Karpas-422 (cell line): Measurements from ENCODE around the gene ARRDC1. TPM values are rescaled to one million over a fixed set of nuclear protein-coding genes. Genes with fewer than 3 reads are reported as not detected.

ENCODE experiments used
- DNase-seq: peaks from one replicate; pipeline ENCODE4 v3.0.0-alpha.2; 2015
- H2AFZ ChIP-seq: fragments of 200-600 bp; sonication (generic); 2 replicates; pipeline ENCODE4 v1.6.1; 2014; ENCODE audit warnings: antibody characterized with exemption, low read length, mixed read lengths
- H3K27ac ChIP-seq: fragments of 200-600 bp; sonication (generic); 2 replicates; pipeline ENCODE4 v1.5.1; 2014; ENCODE audit warnings: mild to moderate bottlenecking, low read length, moderate library complexity
- H3K27me3 ChIP-seq: fragments of 200-600 bp; sonication (generic); 2 replicates; pipeline ENCODE4 v1.6.1; 2014; ENCODE audit warnings: low read length, mixed read lengths
- H3K36me3 ChIP-seq: fragments of 200-600 bp; sonication (generic); 2 replicates; pipeline ENCODE4 v1.6.1; 2014; ENCODE audit warnings: low read length, mixed read lengths; ENCODE audit not compliant: insufficient read depth
- H3K4me1 ChIP-seq: fragments of 200-600 bp; sonication (generic); 2 replicates; pipeline ENCODE4 v1.6.1; 2014; ENCODE audit warnings: mild to moderate bottlenecking, low read length, mixed read lengths
- H3K4me2 ChIP-seq: fragments of 200-600 bp; sonication (generic); 2 replicates; pipeline ENCODE4 v1.6.1; 2014; ENCODE audit warnings: low read length, low read depth, mild to moderate bottlenecking; ENCODE audit not compliant: poor library complexity, severe bottlenecking
- H3K4me3 ChIP-seq: fragments of 200-600 bp; sonication (generic); 2 replicates; pipeline ENCODE4 v1.5.1; 2014; ENCODE audit warnings: mild to moderate bottlenecking, antibody characterized with exemption, low read length, mixed read lengths
- H3K79me2 ChIP-seq: fragments of 200-600 bp; sonication (generic); 2 replicates; pipeline ENCODE4 v1.6.1; 2014; ENCODE audit warnings: mild to moderate bottlenecking, low read length, mixed read lengths
- H3K9ac ChIP-seq: fragments of 200-600 bp; sonication (generic); 2 replicates; pipeline ENCODE4 v1.6.0; 2014; ENCODE audit warnings: low read length
- H3K9me2 ChIP-seq: fragments of 200-600 bp; sonication (generic), shearing (Covaris generic); replicated peaks from 2 replicates; pipeline ENCODE4 v1.6.0; 2014; ENCODE audit warnings: mild to moderate bottlenecking, low read length, moderate library complexity; ENCODE audit not compliant: insufficient read depth
- H3K9me3 ChIP-seq: fragments of 300-700, 200-600 bp; sonication (generic); 2 replicates; pipeline ENCODE4 v1.6.1; 2014; ENCODE audit warnings: low read length, mixed read lengths
- H4K20me1 ChIP-seq: fragments of 200-600 bp; sonication (generic); 2 replicates; pipeline ENCODE4 v1.6.1; 2014; ENCODE audit warnings: mild to moderate bottlenecking, antibody characterized with exemption, low read length, low read depth; ENCODE audit not compliant: insufficient read depth
- total RNA-seq: library from RNA; depleted of rRNA; stranded (reverse); fragments of >200 nt; shearing (Covaris generic); gene quantifications from 2 replicates; pipeline ENCODE4 v1.2.3, GENCODE V29; 2014; ENCODE audit warnings: low replicate concordance

Gene ARRDC1
- total RNA-seq, 1 experiment from 2014 or later: 36.0 TPM

DNA sequence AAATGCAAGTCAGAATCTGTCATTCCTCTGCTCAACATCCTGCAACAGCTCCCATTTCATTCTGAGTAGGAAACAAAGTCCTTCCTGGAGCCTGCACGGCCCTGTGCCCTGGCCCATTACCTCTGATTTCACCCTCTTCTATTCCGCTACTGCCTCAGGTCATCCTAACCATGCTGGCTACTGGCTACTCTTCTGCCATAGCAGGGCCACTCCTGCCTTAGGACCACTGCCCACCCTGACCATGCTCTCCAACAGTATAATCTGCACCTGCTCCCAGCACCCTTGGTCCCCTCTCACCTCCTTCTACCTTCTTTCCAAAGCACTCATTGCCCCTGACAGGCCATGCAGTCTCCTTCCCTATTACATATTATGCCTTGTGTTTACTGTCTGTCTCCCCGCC lies 34.9 kb upstream of the ARRDC1 start:
- no peak for DNase-seq
- Histone ChIP-seq H3K27me3 (no peaks in the 10 kb centered on the region), H4K20me1 (no peaks in the 10 kb centered on the region), H3K9me2 (no peaks in the 10 kb centered on the region), H3K4me1 (no peaks in the 10 kb centered on the region), H3K27ac (no peak overlapping the region), H2AFZ (no peak overlapping the region), H3K9ac (no peak overlapping the region), H3K36me3 (peaks cover 28% of the 10 kb centered on the region), H3K79me2 (peaks cover 20% of the 10 kb centered on the region), H3K9me3 (no peaks in the 10 kb centered on the region), H3K4me3 (no peak overlapping the region), H3K4me2 (no peak overlapping the region)

DNA sequence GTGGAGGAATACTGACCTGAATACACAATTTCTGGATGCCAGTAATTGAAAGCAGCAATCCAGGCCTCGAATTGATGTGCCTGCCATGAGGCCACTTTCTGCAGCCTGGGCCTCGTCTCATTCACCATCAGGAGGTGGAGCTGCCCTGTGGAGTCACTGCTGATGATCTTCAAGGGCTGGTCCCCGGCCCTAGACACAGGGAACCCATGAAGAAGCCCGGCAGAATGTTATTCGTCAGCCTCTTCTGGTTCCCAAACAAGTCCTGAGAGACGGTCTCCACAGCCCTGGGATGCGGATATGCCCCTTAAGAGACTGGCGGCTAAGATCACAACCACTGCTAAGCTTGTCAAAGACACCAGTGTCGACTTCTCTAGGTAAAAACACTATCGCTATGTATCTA lies 31.3 kb upstream of the ARRDC1 start:
- no peak overlapping the region for H3K4me2 ChIP-seq
- H3K27me3 ChIP-seq: no peaks in the 10 kb centered on the region
- H2AFZ ChIP-seq: no peak overlapping the region
- no peak overlapping the region for H3K27ac ChIP-seq
- H3K36me3 ChIP-seq: peaks cover 36% of the 10 kb centered on the region
- peaks cover 23% of the 10 kb centered on the region for H3K4me1 ChIP-seq
- H3K9me3 ChIP-seq: no peaks in the 10 kb centered on the region
- no peak for DNase-seq
- no peaks in the 10 kb centered on the region for H3K9me2 ChIP-seq
- H3K4me3 ChIP-seq: no peak overlapping the region
- peaks cover 52% of the 10 kb centered on the region for H3K79me2 ChIP-seq
- H3K9ac ChIP-seq: no peak overlapping the region
- H4K20me1 ChIP-seq: peaks cover 7% of the 10 kb centered on the region

DNA sequence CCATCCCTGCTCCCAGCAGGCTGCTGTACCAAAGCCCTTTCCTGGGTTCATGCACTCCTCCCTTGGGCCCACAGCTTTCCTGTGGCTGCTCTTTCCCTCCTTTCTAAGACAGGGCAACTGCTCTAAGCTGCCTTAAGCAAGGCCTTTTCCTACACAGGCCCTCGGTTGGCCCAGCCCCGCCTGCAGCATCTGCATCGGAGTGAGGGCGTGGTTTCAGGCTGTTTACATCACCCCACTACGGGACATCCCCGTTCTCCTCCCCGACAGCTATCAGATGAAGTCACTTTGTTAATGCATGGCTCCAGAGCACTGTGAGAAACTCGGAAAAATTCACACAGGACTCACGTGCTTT lies 30.1 kb upstream of the ARRDC1 start:
- Histone ChIP-seq H3K27me3 (no peaks in the 10 kb centered on the region), H3K4me3 (no peak overlapping the region), H3K9ac (no peak overlapping the region), H3K36me3 (peaks cover 34% of the 10 kb centered on the region), H3K27ac (no peak overlapping the region), H3K4me1 (peaks cover 23% of the 10 kb centered on the region), H3K79me2 (peaks cover 52% of the 10 kb centered on the region), H4K20me1 (peaks cover 7% of the 10 kb centered on the region), H2AFZ (no peak overlapping the region), H3K4me2 (no peak overlapping the region), H3K9me3 (no peaks in the 10 kb centered on the region), H3K9me2 (no peaks in the 10 kb centered on the region)
- DNase-seq: no peak

GRCh38 chr9:137575716-137576411 lies 29.6 kb upstream of the ARRDC1 start:
- Histone ChIP-seq H3K36me3 (peaks cover 32% of the 10 kb centered on the region), H3K4me2 (peak overlapping the region; percentile 11), H3K4me1 (peaks cover 23% of the 10 kb centered on the region), H2AFZ (no peak overlapping the region), H3K79me2 (peaks cover 52% of the 10 kb centered on the region), H3K4me3 (no peak overlapping the region), H3K27me3 (no peaks in the 10 kb centered on the region), H3K9me3 (no peaks in the 10 kb centered on the region), H3K27ac (no peak overlapping the region), H4K20me1 (peaks cover 7% of the 10 kb centered on the region), H3K9ac (0 out of 2 replicates have a peak overlapping the region, but pooled peaks have one; percentile 3), H3K9me2 (no peaks in the 10 kb centered on the region)
- no peak for DNase-seq

DNA sequence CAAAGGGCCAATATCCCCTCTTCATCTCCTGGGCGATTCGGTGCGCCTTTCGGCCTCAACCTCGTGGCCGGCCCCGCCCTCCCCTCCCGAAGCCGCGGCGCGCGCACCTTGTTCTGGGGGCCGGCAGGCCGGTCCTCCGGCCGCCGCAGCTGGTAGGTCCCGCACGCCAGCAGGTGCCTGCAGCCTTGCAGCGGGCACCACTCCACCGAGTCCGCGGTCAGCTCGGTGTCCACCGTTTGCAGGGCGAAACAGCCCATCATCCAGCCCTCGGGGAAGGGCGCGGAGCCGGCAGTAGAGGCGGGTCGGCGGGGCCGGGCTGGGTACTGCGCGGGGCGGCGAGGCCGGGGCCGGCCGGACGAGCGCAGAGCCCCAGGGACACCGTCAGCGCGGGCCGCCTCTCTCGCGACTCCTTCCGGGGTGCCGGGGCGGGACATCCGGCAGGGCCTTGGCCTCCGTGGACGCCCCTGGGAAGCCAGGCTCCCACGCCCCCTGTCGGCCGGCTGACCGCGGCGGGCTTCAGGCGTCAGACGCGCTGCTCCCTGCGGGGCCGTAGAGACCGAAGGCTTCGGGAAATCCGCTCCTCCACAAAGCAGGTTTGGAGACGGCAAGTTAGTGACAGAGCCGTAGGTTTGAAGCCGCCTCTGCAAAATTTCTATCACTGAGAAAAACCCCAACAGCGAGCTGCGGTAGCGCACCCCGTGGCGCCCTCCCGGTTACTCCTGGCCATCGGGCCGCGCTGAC lies 26.8 kb upstream of the ARRDC1 start, which contains the start of gene DPH7:
Gene DPH7, minus strand, starts transcription at position 408 of the 741 bp plus-strand sequence. Its CDS starts 148 bp downstream, at position 260.
- H4K20me1 ChIP-seq: peaks cover 10% of the 10 kb centered on the region
- no peaks in the 10 kb centered on the region for H3K9me3 ChIP-seq
- peak within 1 kb of the TSS; percentile 75 for H3K27ac ChIP-seq
- peak within 1 kb of the TSS; percentile 100 for H3K9ac ChIP-seq
- peak within 1 kb of the TSS; percentile 94 for H3K4me2 ChIP-seq
- DNase-seq: peak; percentile 97
- H3K79me2 ChIP-seq: peaks cover 47% of the 10 kb centered on the region
- no peak within 1 kb of the TSS for H2AFZ ChIP-seq
- no peaks in the 10 kb centered on the region for H3K27me3 ChIP-seq
- H3K9me2 ChIP-seq: no peaks in the 10 kb centered on the region
- peaks cover 21% of the 10 kb centered on the region for H3K36me3 ChIP-seq
- peak within 1 kb of the TSS; percentile 100 for H3K4me3 ChIP-seq
- H3K4me1 ChIP-seq: peaks cover 23% of the 10 kb centered on the region

DNA sequence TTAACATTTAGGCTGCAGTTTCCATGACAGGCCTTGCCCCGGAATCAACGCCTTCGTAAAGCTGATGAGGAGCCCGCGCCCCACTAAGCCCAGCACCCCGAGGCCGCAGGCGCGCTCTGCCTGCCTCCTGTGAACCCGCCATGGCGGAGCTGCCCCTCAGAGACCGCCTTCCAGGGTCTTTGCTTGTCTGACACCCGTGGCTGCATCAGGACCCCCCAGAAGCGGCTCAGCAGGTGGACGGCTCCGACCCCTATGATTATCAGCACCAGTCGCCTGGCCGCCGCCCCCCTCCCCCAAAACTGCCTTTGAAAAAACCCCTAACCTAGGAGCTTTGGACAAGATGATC lies 26.3 kb upstream of the ARRDC1 start:
- H3K9me2 ChIP-seq: no peaks in the 10 kb centered on the region
- H3K9ac ChIP-seq: no peak overlapping the region
- H4K20me1 ChIP-seq: peaks cover 10% of the 10 kb centered on the region
- H3K4me2 ChIP-seq: peak overlapping the region; percentile 94
- peaks cover 46% of the 10 kb centered on the region for H3K79me2 ChIP-seq
- H3K4me3 ChIP-seq: peak overlapping the region; percentile 100; the same call in 1 of the 2 replicates
- no peaks in the 10 kb centered on the region for H3K9me3 ChIP-seq
- no peak for DNase-seq
- H2AFZ ChIP-seq: no peak overlapping the region
- H3K27me3 ChIP-seq: no peaks in the 10 kb centered on the region
- H3K36me3 ChIP-seq: peaks cover 19% of the 10 kb centered on the region
- H3K27ac ChIP-seq: no peak overlapping the region
- peaks cover 23% of the 10 kb centered on the region for H3K4me1 ChIP-seq

DNA sequence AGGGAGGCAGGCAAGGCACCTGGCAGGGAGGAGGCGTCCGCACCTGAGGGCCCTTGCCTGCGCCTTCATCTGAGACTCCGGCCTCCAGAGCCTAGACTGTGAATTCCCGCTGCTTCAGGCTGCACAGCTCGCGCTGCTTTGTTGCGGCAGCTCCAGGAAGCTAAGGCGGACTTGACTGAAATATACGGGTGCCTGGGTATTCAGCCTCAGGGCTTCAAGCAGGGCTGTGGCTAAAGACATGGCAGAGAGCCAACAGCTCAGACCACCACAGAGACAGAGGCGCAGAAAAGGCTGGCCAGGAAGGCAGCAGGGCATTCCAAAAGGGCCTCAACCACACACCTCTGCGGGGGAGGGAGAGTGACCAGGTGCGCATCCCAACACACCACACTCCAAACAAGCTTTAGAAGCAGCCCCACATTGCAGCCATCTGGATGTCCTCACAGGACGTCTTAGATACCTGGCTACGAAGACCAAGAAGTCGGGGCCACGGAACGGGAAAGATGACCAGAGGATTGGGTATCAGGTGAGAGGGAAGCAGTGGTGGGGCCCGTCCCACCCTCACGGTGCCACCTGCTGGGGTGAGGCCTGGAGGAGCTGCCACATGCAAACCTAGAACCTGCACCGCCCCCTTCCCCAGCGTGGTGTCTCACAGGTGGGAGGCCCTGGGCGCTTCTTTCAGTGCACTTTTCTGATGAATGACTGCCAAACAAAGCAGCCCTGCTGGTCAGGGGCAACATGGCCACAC lies 25.1 kb upstream of the ARRDC1 start:
- Histone ChIP-seq H4K20me1 (peaks cover 18% of the 10 kb centered on the region), H3K4me2 (no peak overlapping the region), H3K79me2 (peaks cover 36% of the 10 kb centered on the region), H3K27me3 (no peaks in the 10 kb centered on the region), H3K4me1 (peaks cover 23% of the 10 kb centered on the region), H3K9me2 (no peaks in the 10 kb centered on the region), H3K4me3 (no peak overlapping the region), H3K9me3 (no peaks in the 10 kb centered on the region), H2AFZ (no peak overlapping the region), H3K36me3 (peaks cover 16% of the 10 kb centered on the region), H3K27ac (no peak overlapping the region), H3K9ac (no peak overlapping the region)
- DNase-seq: peak; percentile 54

- Histone ChIP-seq H3K27ac (no peak overlapping the region), H2AFZ (no peak overlapping the region), H3K4me1 (peaks cover 21% of the 10 kb centered on the region), H4K20me1 (peaks cover 18% of the 10 kb centered on the region), H3K79me2 (peaks cover 30% of the 10 kb centered on the region), H3K4me3 (no peak overlapping the region), H3K27me3 (no peaks in the 10 kb centered on the region), H3K9me2 (no peaks in the 10 kb centered on the region), H3K36me3 (peaks cover 12% of the 10 kb centered on the region), H3K9me3 (no peaks in the 10 kb centered on the region), H3K4me2 (no peak overlapping the region), H3K9ac (no peak overlapping the region)
- no peak for DNase-seq
These were observed 24.5 kb upstream of the ARRDC1 start for GRCh38 chr9:137580954-137581322.
